GM23338 (cell line): ENCODE measurements around the gene ECE1.

ENCODE experiments used
- CREB1 ChIP-seq: fragments of 250-450 bp; sonication (Bioruptor Pico); IDR thresholded peaks from 2 replicates; pipeline ENCODE4 v1.5.0; 2020; ENCODE audit warnings: low read depth, mild to moderate bottlenecking, moderate library complexity
- CTCF ChIP-seq, 2 experiments: fragments of 200-600 bp in 1 of 2; sonication (generic) in 1 of 2; conservative IDR thresholded peaks; 2 replicates each; pipeline versions ENCODE4 v1.5.1 to v1.6.1; 2016 to 2017; ENCODE audit warnings: antibody characterized with exemption in 2 of 2, low read depth in 2 of 2, mild to moderate bottlenecking in 2 of 2, moderate library complexity in 1 of 2
- EZH2 ChIP-seq: fragments of 200-600 bp; sonication (generic); IDR thresholded peaks from one replicate; pipeline ENCODE4 v1.8.0; 2017; ENCODE audit warnings: antibody characterized with exemption, mild to moderate bottlenecking, low read depth; ENCODE audit not compliant: unreplicated experiment
- EZH2phosphoT487 ChIP-seq: fragments of 200-600 bp; sonication (generic); IDR thresholded peaks from one replicate; pipeline ENCODE4 v1.8.1; 2018; ENCODE audit warnings: antibody characterized with exemption; ENCODE audit not compliant: unreplicated experiment
- JUNB ChIP-seq: IDR thresholded peaks from one replicate; pipeline ENCODE4 v1.6.1; 2016; ENCODE audit warnings: antibody characterized with exemption; ENCODE audit not compliant: unreplicated experiment
- NANOG ChIP-seq: IDR thresholded peaks from 2 replicates; pipeline ENCODE4 v1.6.1; 2016; ENCODE audit warnings: antibody characterized with exemption, borderline replicate concordance
- POLR2AphosphoS5 ChIP-seq: IDR thresholded peaks from 2 replicates; pipeline ENCODE4 v1.6.1; 2016; ENCODE audit warnings: antibody characterized with exemption, low read depth
- STAT1 ChIP-seq: IDR thresholded peaks from one replicate; pipeline ENCODE4 v1.6.1; 2016; ENCODE audit warnings: antibody characterized with exemption; ENCODE audit not compliant: unreplicated experiment
- TF ChIP-seq, protein P1 (sequence below): IDR thresholded peaks from 2 replicates; pipeline ENCODE4 v1.6.1; 2016; ENCODE audit warnings: antibody characterized with exemption

DNA sequence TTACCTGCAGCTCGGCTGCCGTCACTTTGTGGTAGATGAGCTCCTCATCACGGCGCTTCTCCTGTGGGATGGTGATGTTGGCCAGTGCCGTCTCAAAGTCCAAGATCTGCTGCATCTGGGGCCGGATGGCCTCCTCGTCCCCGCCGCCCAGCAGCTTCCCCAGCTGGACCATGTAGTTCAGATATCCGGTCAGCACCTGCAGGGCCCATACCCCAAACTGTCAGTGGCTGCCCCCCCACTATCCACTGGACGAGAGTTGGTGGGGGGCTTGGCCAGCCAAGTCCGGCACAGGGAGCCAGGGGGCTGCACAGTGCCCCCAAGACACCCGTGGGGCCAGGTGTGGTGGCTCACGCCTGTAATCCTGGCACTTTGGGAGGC lies 34.3 kb downstream of the ECE1 start:
- TF ChIP-seq CTCF (conservative IDR thresholded peaks at IDR 0.05; ENCODE audit: low read depth in 2 of 2) = no peak
- TF ChIP-seq EZH2 = no peak
- no peak for TF ChIP-seq JUNB
- TF ChIP-seq EZH2phosphoT487 = no peak
- TF ChIP-seq STAT1 = no peak
- TF ChIP-seq, protein P1, sequence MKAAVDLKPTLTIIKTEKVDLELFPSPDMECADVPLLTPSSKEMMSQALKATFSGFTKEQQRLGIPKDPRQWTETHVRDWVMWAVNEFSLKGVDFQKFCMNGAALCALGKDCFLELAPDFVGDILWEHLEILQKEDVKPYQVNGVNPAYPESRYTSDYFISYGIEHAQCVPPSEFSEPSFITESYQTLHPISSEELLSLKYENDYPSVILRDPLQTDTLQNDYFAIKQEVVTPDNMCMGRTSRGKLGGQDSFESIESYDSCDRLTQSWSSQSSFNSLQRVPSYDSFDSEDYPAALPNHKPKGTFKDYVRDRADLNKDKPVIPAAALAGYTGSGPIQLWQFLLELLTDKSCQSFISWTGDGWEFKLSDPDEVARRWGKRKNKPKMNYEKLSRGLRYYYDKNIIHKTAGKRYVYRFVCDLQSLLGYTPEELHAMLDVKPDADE = no peak
- TF ChIP-seq NANOG = no peak
- no peak for TF ChIP-seq CREB1
- TF ChIP-seq POLR2AphosphoS5 = no peak
